Loucy (cell line): ENCODE data around the gene TEAD1.

ENCODE experiments used
- H2AFZ ChIP-seq: fragments of 200-600 bp; sonication (generic); 2 replicates; pipeline ENCODE4 v1.6.0; 2016; ENCODE audit warnings: antibody characterized with exemption, mild to moderate bottlenecking, low read length, moderate library complexity
- H3F3A ChIP-seq: fragments of 200-600 bp; 2 replicates; pipeline ENCODE4 v1.6.0; 2016; ENCODE audit warnings: antibody characterized with exemption, low read depth, mild to moderate bottlenecking
- H3K27me3 ChIP-seq: fragments of 200-600 bp; sonication (generic); 2 replicates; pipeline ENCODE4 v1.6.1; 2014; ENCODE audit warnings: low read length, mild to moderate bottlenecking; ENCODE audit not compliant: insufficient read depth, poor library complexity, severe bottlenecking
- H3K36me3 ChIP-seq: fragments of 200-600 bp; sonication (generic); 2 replicates; pipeline ENCODE4 v1.6.1; 2016; ENCODE audit warnings: low read length; ENCODE audit not compliant: insufficient read depth
- H3K4me1 ChIP-seq: fragments of 200-600 bp; sonication (generic); 2 replicates; pipeline ENCODE4 v1.5.1; 2014; ENCODE audit warnings: low read length, mild to moderate bottlenecking; ENCODE audit not compliant: insufficient read depth, poor library complexity, severe bottlenecking
- H3K4me2 ChIP-seq: fragments of 200-600 bp; sonication (generic); 2 replicates; pipeline ENCODE4 v1.6.0; 2014; ENCODE audit warnings: antibody characterized with exemption, low read length, low read depth, mild to moderate bottlenecking; ENCODE audit not compliant: poor library complexity, severe bottlenecking
- H3K4me3 ChIP-seq: fragments of 200-600 bp; sonication (generic); 2 replicates; pipeline ENCODE4 v1.5.1; 2014; ENCODE audit warnings: low read length, mild to moderate bottlenecking, mixed read lengths; ENCODE audit not compliant: poor library complexity, severe bottlenecking
- H3K79me2 ChIP-seq: fragments of 200-600 bp; sonication (generic); 2 replicates; pipeline ENCODE4 v1.6.1; 2014; ENCODE audit warnings: low read length; ENCODE audit not compliant: insufficient read depth
- H3K9ac ChIP-seq: fragments of 200-600 bp; sonication (generic); 2 replicates; pipeline ENCODE4 v1.6.0; 2014; ENCODE audit warnings: mild to moderate bottlenecking, low read depth, low read length, moderate library complexity; ENCODE audit not compliant: poor library complexity, severe bottlenecking
- H3K9me2 ChIP-seq: fragments of 200-600 bp; sonication (generic); replicated peaks from 2 replicates; pipeline ENCODE4 v1.6.1; 2016; ENCODE audit warnings: low read depth, low read length, mixed read lengths
- H3K9me3 ChIP-seq: fragments of 200-600 bp; sonication (generic); 2 replicates; pipeline ENCODE4 v1.6.1; 2014; ENCODE audit warnings: mild to moderate bottlenecking, antibody characterized with exemption, low read length, low read depth; ENCODE audit not compliant: insufficient read depth
- H4K20me1 ChIP-seq: fragments of 200-600 bp; sonication (generic); 2 replicates; pipeline ENCODE4 v1.6.0; 2014; ENCODE audit warnings: antibody characterized with exemption, low read length, mild to moderate bottlenecking; ENCODE audit not compliant: insufficient read depth, poor library complexity, severe bottlenecking
- EZH2phosphoT487 ChIP-seq: fragments of 200-600 bp; IDR thresholded peaks from 2 replicates; pipeline ENCODE4 v1.6.1; 2018; ENCODE audit warnings: antibody characterized with exemption, mild to moderate bottlenecking, moderate library complexity, borderline replicate concordance
- TF ChIP-seq, protein P1 (sequence below): fragments of 200-600 bp; sonication (generic); conservative IDR thresholded peaks from 2 replicates; pipeline ENCODE4 v1.5.1; 2014; ENCODE audit warnings: mild to moderate bottlenecking, antibody characterized with exemption, low read length

Gene TEAD1

DNA sequence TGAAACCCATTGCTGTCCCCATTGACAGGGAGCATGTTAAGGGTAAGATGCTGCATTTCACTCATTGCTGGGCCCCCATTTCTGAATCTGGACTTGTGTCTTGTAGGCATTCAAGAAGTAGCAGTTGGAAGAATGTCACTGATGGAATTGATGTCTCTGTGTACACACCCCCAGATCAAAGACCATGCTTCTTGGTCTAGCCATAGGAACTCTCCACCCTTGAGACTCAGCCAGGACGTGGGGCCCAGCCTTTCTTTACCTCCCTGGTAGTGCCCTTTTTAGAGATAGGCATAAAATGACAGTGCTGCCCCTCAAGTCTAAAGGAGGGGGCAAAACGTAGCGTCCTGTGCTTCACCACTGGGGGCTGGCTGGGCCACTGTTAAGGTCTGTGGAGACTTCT is 135.1 kb downstream of the TEAD1 start:
- H4K20me1 ChIP-seq = no peaks in the 10 kb centered on the region
- no peak overlapping the region for H3K4me2 ChIP-seq
- H2AFZ ChIP-seq = no peak overlapping the region
- H3K36me3 ChIP-seq = no peaks in the 10 kb centered on the region
- no peak overlapping the region for H3K9ac ChIP-seq
- no peaks in the 10 kb centered on the region for H3K9me2 ChIP-seq
- no peaks in the 10 kb centered on the region for H3F3A ChIP-seq
- no peaks in the 10 kb centered on the region for H3K79me2 ChIP-seq
- TF ChIP-seq, protein P1, sequence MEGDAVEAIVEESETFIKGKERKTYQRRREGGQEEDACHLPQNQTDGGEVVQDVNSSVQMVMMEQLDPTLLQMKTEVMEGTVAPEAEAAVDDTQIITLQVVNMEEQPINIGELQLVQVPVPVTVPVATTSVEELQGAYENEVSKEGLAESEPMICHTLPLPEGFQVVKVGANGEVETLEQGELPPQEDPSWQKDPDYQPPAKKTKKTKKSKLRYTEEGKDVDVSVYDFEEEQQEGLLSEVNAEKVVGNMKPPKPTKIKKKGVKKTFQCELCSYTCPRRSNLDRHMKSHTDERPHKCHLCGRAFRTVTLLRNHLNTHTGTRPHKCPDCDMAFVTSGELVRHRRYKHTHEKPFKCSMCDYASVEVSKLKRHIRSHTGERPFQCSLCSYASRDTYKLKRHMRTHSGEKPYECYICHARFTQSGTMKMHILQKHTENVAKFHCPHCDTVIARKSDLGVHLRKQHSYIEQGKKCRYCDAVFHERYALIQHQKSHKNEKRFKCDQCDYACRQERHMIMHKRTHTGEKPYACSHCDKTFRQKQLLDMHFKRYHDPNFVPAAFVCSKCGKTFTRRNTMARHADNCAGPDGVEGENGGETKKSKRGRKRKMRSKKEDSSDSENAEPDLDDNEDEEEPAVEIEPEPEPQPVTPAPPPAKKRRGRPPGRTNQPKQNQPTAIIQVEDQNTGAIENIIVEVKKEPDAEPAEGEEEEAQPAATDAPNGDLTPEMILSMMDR = no peak; the same call in 1 of the 2 replicates
- no peak for TF ChIP-seq EZH2phosphoT487
- no peaks in the 10 kb centered on the region for H3K9me3 ChIP-seq
- H3K27me3 ChIP-seq = peaks cover 38% of the 10 kb centered on the region
- H3K4me3 ChIP-seq = no peak overlapping the region
- peaks cover 10% of the 10 kb centered on the region for H3K4me1 ChIP-seq

DNA sequence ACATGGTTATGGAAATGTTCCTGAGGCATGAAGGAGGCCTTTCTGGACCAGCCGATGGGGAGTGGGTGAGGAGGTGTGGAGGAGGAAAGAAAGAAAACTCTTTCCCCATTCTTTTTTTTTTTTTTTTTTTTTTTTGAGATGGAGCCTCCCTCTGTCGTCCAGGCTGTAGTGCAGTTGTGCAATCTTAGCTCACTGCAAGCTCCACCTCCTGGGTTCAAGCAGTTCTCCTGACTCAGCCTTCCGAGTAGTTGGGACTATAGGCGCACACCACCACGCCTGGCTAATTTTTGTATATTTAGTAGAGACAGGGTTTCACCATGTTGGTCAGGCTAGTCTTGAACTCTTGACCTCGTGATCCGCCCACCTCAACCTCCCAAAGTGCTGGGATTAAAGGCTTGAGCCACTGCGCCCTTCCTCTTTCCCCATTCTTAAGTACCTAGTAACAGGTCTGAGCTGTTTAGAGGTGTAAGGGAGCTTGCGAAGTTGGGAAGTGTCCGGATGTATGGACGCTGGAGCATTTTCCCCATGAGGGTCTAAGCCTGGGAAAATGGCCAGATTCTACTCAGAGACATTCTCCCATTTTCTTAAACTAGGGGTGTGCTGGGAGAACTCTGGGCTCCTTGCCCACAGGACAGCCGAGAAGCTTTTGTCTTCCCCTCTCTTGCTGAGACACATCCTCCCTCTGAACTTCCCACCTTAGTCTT is 135.8 kb downstream of the TEAD1 start:
- Histone ChIP-seq H3K36me3 (no peaks in the 10 kb centered on the region), H3K9me3 (no peaks in the 10 kb centered on the region), H3K4me1 (peaks cover 11% of the 10 kb centered on the region), H2AFZ (no peak overlapping the region), H3K9me2 (no peaks in the 10 kb centered on the region), H3K4me2 (no peak overlapping the region), H3K4me3 (no peak overlapping the region), H3F3A (no peaks in the 10 kb centered on the region), H4K20me1 (no peaks in the 10 kb centered on the region), H3K79me2 (no peaks in the 10 kb centered on the region), H3K9ac (no peak overlapping the region), H3K27me3 (peaks cover 40% of the 10 kb centered on the region)
- TF ChIP-seq, protein P1 = no peak
- TF ChIP-seq EZH2phosphoT487 = no peak

DNA sequence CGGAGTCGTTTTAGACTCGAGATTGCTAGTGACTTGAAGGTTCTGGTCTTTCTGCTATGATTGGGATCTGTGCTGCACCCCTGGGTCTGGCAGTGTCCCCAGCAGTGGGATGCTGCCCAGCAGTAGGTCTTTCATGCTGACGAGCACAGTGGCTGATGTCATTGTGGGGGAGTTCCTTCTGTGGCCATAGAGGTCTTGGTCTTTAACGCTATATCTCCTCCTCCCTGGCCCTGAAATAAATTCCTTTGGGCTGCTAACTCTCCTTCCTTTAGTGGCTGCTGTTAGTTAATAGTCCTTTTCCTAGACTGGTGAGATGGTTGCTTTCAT is 136.3 kb downstream of the TEAD1 start:
- Histone ChIP-seq H3K9me2 (no peaks in the 10 kb centered on the region), H3K4me3 (no peak overlapping the region), H3K27me3 (peaks cover 40% of the 10 kb centered on the region), H4K20me1 (no peaks in the 10 kb centered on the region), H3K4me1 (peaks cover 16% of the 10 kb centered on the region), H3F3A (no peaks in the 10 kb centered on the region), H3K9ac (no peak overlapping the region), H3K9me3 (no peaks in the 10 kb centered on the region), H3K36me3 (no peaks in the 10 kb centered on the region), H2AFZ (no peak overlapping the region), H3K79me2 (no peaks in the 10 kb centered on the region), H3K4me2 (no peak overlapping the region)
- no peak for TF ChIP-seq EZH2phosphoT487
- TF ChIP-seq, protein P1 = no peak
